Hepatocyte (in vitro differentiated cells): Measurements from ENCODE around the gene EEF1G. TPM values are rescaled to one million over a fixed set of nuclear protein-coding genes. Genes with fewer than 3 reads are reported as not detected.

Experiments used
- DNase-seq: peaks from one replicate; pipeline ENCODE4 v3.0.0-alpha.2; 2016; ENCODE audit warnings: low spot score
- H2AFZ ChIP-seq: fragments of 200-600 bp; sonication (generic); 2 replicates; pipeline ENCODE4 v1.6.0; 2016; ENCODE audit warnings: antibody characterized with exemption, mild to moderate bottlenecking
- H3K27ac ChIP-seq: fragments of 200-600 bp; sonication (generic); 2 replicates; pipeline ENCODE4 v1.5.1; 2016; ENCODE audit warnings: mild to moderate bottlenecking
- H3K27me3 ChIP-seq: fragments of 200-600 bp; sonication (generic); 2 replicates; pipeline ENCODE4 v1.6.1; 2016
- H3K36me3 ChIP-seq: fragments of 200-600 bp; sonication (generic); replicated peaks from 2 replicates; pipeline ENCODE4 v1.5.1; 2016; ENCODE audit warnings: low read depth; ENCODE audit not compliant: insufficient read depth
- H3K4me1 ChIP-seq: fragments of 200-600 bp; sonication (generic); 2 replicates; pipeline ENCODE4 v1.5.1; 2016; ENCODE audit warnings: mild to moderate bottlenecking, moderate library complexity; ENCODE audit not compliant: insufficient read depth
- H3K4me2 ChIP-seq: fragments of 200-600 bp; sonication (generic); 2 replicates; pipeline ENCODE4 v1.6.0; 2016
- H3K4me3 ChIP-seq: fragments of 200-600 bp; sonication (generic); 2 replicates; pipeline ENCODE4 v1.5.1; 2016; ENCODE audit warnings: mild to moderate bottlenecking
- H3K79me2 ChIP-seq: fragments of 200-600 bp; sonication (generic); 2 replicates; pipeline ENCODE4 v1.6.0; 2017; ENCODE audit warnings: mild to moderate bottlenecking
- H3K9me2 ChIP-seq: fragments of 200-600 bp; sonication (generic); replicated peaks from 2 replicates; pipeline ENCODE4 v1.6.0; 2017; ENCODE audit warnings: mild to moderate bottlenecking; ENCODE audit not compliant: insufficient read depth
- H3K9me3 ChIP-seq: fragments of 200-600 bp; sonication (generic); 2 replicates; pipeline ENCODE4 v1.5.1; 2016; ENCODE audit warnings: low read depth, mild to moderate bottlenecking
- H4K20me1 ChIP-seq: fragments of 200-600 bp; sonication (generic); 2 replicates; pipeline ENCODE4 v1.6.0; 2016; ENCODE audit warnings: mild to moderate bottlenecking; ENCODE audit not compliant: insufficient read depth, poor library complexity, severe bottlenecking
- EZH2 ChIP-seq: fragments of 200-600 bp; sonication (generic); IDR thresholded peaks from 2 replicates; pipeline ENCODE4 v1.6.1; 2016; ENCODE audit warnings: antibody characterized with exemption, mild to moderate bottlenecking, borderline replicate concordance
- EZH2phosphoT487 ChIP-seq: fragments of 200-600 bp; sonication (generic); IDR thresholded peaks from one replicate; pipeline ENCODE4 v1.6.1; 2018; ENCODE audit warnings: antibody characterized with exemption, mild to moderate bottlenecking, low read depth, moderate library complexity; ENCODE audit not compliant: unreplicated experiment, severe bottlenecking
- WGBS: methylation state at CpG from one replicate; pipeline ENCODE4 v1.1.6; 2016; ENCODE audit warnings: low lambda C conversion rate; ENCODE audit errors: missing lambda C conversion rate; 5-methylcytosine and 5-hydroxymethylcytosine counted together
- polyA plus RNA-seq: library from polyadenylated mRNA; unstranded; fragments of >200 nt; fragmentation: Nextera tagmentation; extraction: Ambion mirVana; gene quantifications from 2 replicates; pipeline ENCODE4 v1.2.1, GENCODE V29; 2016
- total RNA-seq: library from RNA; depleted of rRNA; stranded (reverse); fragments of >200 nt; gene quantifications from 2 replicates; pipeline ENCODE4 v1.2.3, GENCODE V29; 2014
- TF ChIP-seq, protein P1 (sequence below): fragments of 200-600 bp; sonication (generic); IDR thresholded peaks from 2 replicates; pipeline ENCODE4 v1.5.1; 2016; ENCODE audit warnings: antibody characterized with exemption, mild to moderate bottlenecking; ENCODE audit not compliant: poor library complexity

EEF1G gene
- total and polyA plus RNA-seq, 2 experiments from 2014 or later = 526 to 1,634 TPM

- WGBS = 41% methylated on average over 22 of the region's 22 CpGs
Measured at GRCh38 chr11:62543680-62544444, 29.8 kb downstream of the EEF1G start.

GRCh38 chr11:62542750-62543567 lies 30.7 kb downstream of the EEF1G start:
- H3K4me1 ChIP-seq = peaks cover 73% of the 10 kb centered on the region
- peaks cover 82% of the 10 kb centered on the region for H3K79me2 ChIP-seq
- 18% methylated on average over 27 of the region's 30 CpGs for WGBS
- H3K27me3 ChIP-seq = no peaks in the 10 kb centered on the region
- H2AFZ ChIP-seq = no peak overlapping the region
- no peaks in the 10 kb centered on the region for H3K36me3 ChIP-seq
- peak; percentile 85 for DNase-seq
- H4K20me1 ChIP-seq = peaks cover 68% of the 10 kb centered on the region
- peak overlapping the region; percentile 99 for H3K27ac ChIP-seq
- TF ChIP-seq, protein P1, sequence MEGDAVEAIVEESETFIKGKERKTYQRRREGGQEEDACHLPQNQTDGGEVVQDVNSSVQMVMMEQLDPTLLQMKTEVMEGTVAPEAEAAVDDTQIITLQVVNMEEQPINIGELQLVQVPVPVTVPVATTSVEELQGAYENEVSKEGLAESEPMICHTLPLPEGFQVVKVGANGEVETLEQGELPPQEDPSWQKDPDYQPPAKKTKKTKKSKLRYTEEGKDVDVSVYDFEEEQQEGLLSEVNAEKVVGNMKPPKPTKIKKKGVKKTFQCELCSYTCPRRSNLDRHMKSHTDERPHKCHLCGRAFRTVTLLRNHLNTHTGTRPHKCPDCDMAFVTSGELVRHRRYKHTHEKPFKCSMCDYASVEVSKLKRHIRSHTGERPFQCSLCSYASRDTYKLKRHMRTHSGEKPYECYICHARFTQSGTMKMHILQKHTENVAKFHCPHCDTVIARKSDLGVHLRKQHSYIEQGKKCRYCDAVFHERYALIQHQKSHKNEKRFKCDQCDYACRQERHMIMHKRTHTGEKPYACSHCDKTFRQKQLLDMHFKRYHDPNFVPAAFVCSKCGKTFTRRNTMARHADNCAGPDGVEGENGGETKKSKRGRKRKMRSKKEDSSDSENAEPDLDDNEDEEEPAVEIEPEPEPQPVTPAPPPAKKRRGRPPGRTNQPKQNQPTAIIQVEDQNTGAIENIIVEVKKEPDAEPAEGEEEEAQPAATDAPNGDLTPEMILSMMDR = peak; percentile 94
- TF ChIP-seq EZH2phosphoT487 (no peak), EZH2 (no peak)
- peak overlapping the region; percentile 96 for H3K4me3 ChIP-seq
- H3K4me2 ChIP-seq = peak overlapping the region; percentile 95
- H3K9me2 ChIP-seq = no peaks in the 10 kb centered on the region
- no peaks in the 10 kb centered on the region for H3K9me3 ChIP-seq

More at GRCh38 chr11:62543680-62544444, 29.8 kb downstream of the EEF1G start:
- Histone ChIP-seq H3K4me1 (peaks cover 73% of the 10 kb centered on the region), H3K36me3 (no peaks in the 10 kb centered on the region), H3K27ac (peak overlapping the region; percentile 99), H3K9me2 (no peaks in the 10 kb centered on the region), H4K20me1 (peaks cover 59% of the 10 kb centered on the region), H3K79me2 (peaks cover 73% of the 10 kb centered on the region), H3K27me3 (no peaks in the 10 kb centered on the region), H3K4me2 (peak overlapping the region; percentile 95), H2AFZ (no peak overlapping the region), H3K9me3 (no peaks in the 10 kb centered on the region), H3K4me3 (peak overlapping the region; percentile 96)
- DNase-seq = no peak
- TF ChIP-seq EZH2phosphoT487 = no peak
- TF ChIP-seq, protein P1 = no peak
- TF ChIP-seq EZH2 = no peak

DNA sequence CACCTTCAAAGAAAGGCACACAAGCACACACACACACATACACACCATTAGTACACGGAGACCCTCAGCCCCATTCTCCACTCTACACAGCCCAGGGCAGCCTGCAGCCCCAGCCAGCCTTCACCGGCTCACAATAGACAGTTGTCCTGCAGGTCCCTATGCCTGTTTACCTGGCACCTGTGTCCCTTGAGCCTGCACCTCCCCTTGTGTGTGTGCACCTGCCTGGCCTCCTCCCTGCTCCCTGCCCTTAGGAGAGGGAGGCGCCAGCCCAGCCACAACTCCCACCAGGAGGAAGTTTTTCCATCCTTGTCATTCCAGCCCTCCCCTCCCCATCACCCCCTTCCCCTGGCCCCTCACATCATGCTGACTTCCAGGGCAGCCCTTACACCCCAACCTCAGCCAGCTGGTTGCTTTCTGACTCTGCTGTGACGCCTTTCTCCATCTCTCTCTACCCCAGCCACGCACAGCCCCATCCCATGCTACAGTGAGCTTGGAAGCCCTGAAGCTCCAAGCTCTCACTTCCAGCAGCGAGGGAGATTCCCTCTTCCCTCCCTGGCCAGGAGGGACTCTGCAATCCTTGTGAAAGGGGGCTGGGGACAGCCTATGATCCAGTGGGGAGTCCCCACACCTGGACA lies 31.5 kb downstream of the EEF1G start:
- H3K36me3 ChIP-seq = no peaks in the 10 kb centered on the region
- H3K27me3 ChIP-seq = no peaks in the 10 kb centered on the region
- TF ChIP-seq EZH2phosphoT487 = no peak
- TF ChIP-seq, protein P1 = no peak
- no peak for TF ChIP-seq EZH2
- H3K4me2 ChIP-seq = peak overlapping the region; percentile 95
- peaks cover 68% of the 10 kb centered on the region for H3K4me1 ChIP-seq
- H3K79me2 ChIP-seq = peaks cover 90% of the 10 kb centered on the region
- no peaks in the 10 kb centered on the region for H3K9me2 ChIP-seq
- no peak overlapping the region for H3K4me3 ChIP-seq
- H2AFZ ChIP-seq = no peak overlapping the region
- no peaks in the 10 kb centered on the region for H3K9me3 ChIP-seq
- no peak for DNase-seq
- peaks cover 75% of the 10 kb centered on the region for H4K20me1 ChIP-seq
- peak overlapping the region; percentile 89 for H3K27ac ChIP-seq
- WGBS = 56% methylated on average over 6 of the region's 6 CpGs
